HL-60 (cell line): ENCODE data around the gene CBL.

Experiments
- DNase-seq, 2 experiments: peaks; one replicate each; pipeline ENCODE4 v3.0.0-alpha.2; 2010 to 2020; ENCODE audit warnings: low read depth in 1 of 2, low spot score in 1 of 2
- H3K27ac ChIP-seq: fragments of 250-450 bp; sonication (Bioruptor Pico); replicated peaks from 2 replicates; pipeline ENCODE4 v1.5.1; 2020; ENCODE audit warnings: mild to moderate bottlenecking, moderate library complexity
- H3K27me3 ChIP-seq: fragments of 250-450 bp; sonication (Bioruptor Pico); 2 replicates; pipeline ENCODE4 v1.5.1; 2021; ENCODE audit warnings: mild to moderate bottlenecking, moderate library complexity; ENCODE audit not compliant: insufficient read depth, poor library complexity, severe bottlenecking
- H3K4me3 ChIP-seq: replicated peaks from 2 replicates; pipeline ENCODE4 v1.5.1; 2011; ENCODE audit warnings: mild to moderate bottlenecking, control low read depth, low read length; ENCODE audit not compliant: insufficient read depth
- CTCF ChIP-seq: IDR thresholded peaks from one replicate; pipeline ENCODE4 v1.5.1; 2011; ENCODE audit warnings: low read length, control low read depth, inconsistent platforms; ENCODE audit not compliant: insufficient read depth
- GABPA ChIP-seq: IDR thresholded peaks from 2 replicates; pipeline ENCODE4 v1.6.1; 2012; ENCODE audit warnings: low read depth
- POLR2AphosphoS5 ChIP-seq: IDR thresholded peaks from 2 replicates; pipeline ENCODE4 v1.6.1; 2012; ENCODE audit warnings: low read depth
- REST ChIP-seq: IDR thresholded peaks from 2 replicates; pipeline ENCODE4 v1.6.1; 2012; ENCODE audit warnings: low read depth; ENCODE audit not compliant: insufficient replicate concordance
- SPI1 ChIP-seq: IDR thresholded peaks from 2 replicates; pipeline ENCODE4 v1.6.1; 2012; ENCODE audit warnings: low read depth, mild to moderate bottlenecking, borderline replicate concordance

Gene CBL

GRCh38 chr11:119254239-119254638, 48.1 kb downstream of the CBL start:
- H3K27ac ChIP-seq: no peak overlapping the region
- DNase-seq: no peak
- no peak for TF ChIP-seq REST
- no peak overlapping the region for H3K4me3 ChIP-seq
- no peaks in the 10 kb centered on the region for H3K27me3 ChIP-seq

GRCh38 chr11:119258180-119258579, 52.0 kb downstream of the CBL start:
- peak in 1 of 2 experiments; percentile 50 for DNase-seq
- Histone ChIP-seq H3K27ac (no peak overlapping the region), H3K4me3 (no peak overlapping the region), H3K27me3 (no peaks in the 10 kb centered on the region)
- TF ChIP-seq REST (no peak), GABPA (no peak), CTCF (no peak), SPI1 (no peak), POLR2AphosphoS5 (no peak)

- no peaks in the 10 kb centered on the region for H3K27me3 ChIP-seq
- DNase-seq: peak; percentile 17 to 28
- TF ChIP-seq GABPA (no peak), SPI1 (peak; percentile 49; the same call in 1 of the 2 replicates)
- no peak overlapping the region for H3K4me3 ChIP-seq
- no peak overlapping the region for H3K27ac ChIP-seq
These were observed 52.8 kb downstream of the CBL start for GRCh38 chr11:119258983-119259382.

- Histone ChIP-seq H3K27me3 (no peaks in the 10 kb centered on the region), H3K4me3 (no peak overlapping the region), H3K27ac (no peak overlapping the region)
- no peak for TF ChIP-seq POLR2AphosphoS5
- TF ChIP-seq CTCF: no peak
- TF ChIP-seq REST: no peak
- TF ChIP-seq SPI1: no peak
- TF ChIP-seq GABPA: no peak
- no peak for DNase-seq
These were observed 56.7 kb downstream of the CBL start for GRCh38 chr11:119262668-119263351.
